HEK293 (cell line): ENCODE data around the gene DUSP14.
A peak's percentile ranks its signal among the peaks of the same experiment; 100 is the strongest.

Source experiments
- GLIS1 ChIP-seq: fragments of 450-650 bp; formaldehyde crosslinking; IDR thresholded peaks from 2 replicates; pipeline ENCODE4 v1.5.1; 2016; ENCODE audit warnings: missing biosample characterization, missing genetic modification characterization
- IKZF3 ChIP-seq: fragments of 450-650 bp; IDR thresholded peaks from 2 replicates; pipeline ENCODE4 v1.5.0; 2018; ENCODE audit warnings: missing biosample characterization, mild to moderate bottlenecking, missing genetic modification characterization, moderate library complexity
- KLF1 ChIP-seq: fragments of 450-650 bp; formaldehyde crosslinking; IDR thresholded peaks from 2 replicates; pipeline ENCODE4 v1.5.1; 2016; ENCODE audit warnings: missing biosample characterization, missing genetic modification characterization
- MEIS1 ChIP-seq: sonication (generic); formaldehyde crosslinking; IDR thresholded peaks from 2 replicates; pipeline ENCODE4 v1.8.1; 2022; ENCODE audit warnings: missing genetic modification reagents, mild to moderate bottlenecking, borderline replicate concordance
- OVOL3 ChIP-seq: fragments of 450-650 bp; formaldehyde crosslinking; IDR thresholded peaks from 2 replicates; pipeline ENCODE4 v1.5.1; 2016; ENCODE audit warnings: missing biosample characterization, missing genetic modification characterization
- PRDM6 ChIP-seq: fragments of 450-650 bp; formaldehyde crosslinking; IDR thresholded peaks from 2 replicates; pipeline ENCODE4 v1.5.1; 2017; ENCODE audit warnings: missing biosample characterization, missing genetic modification characterization
- SCRT1 ChIP-seq: fragments of 450-650 bp; formaldehyde crosslinking; IDR thresholded peaks from 2 replicates; pipeline ENCODE4 v1.5.1; 2016; ENCODE audit warnings: missing biosample characterization, missing genetic modification characterization, borderline replicate concordance
- SCRT2 ChIP-seq: fragments of 450-650 bp; formaldehyde crosslinking; IDR thresholded peaks from 2 replicates; pipeline ENCODE4 v1.5.1; 2016; ENCODE audit warnings: missing biosample characterization, missing genetic modification characterization
- ZBTB6 ChIP-seq: fragments of 450-650 bp; formaldehyde crosslinking; IDR thresholded peaks from 2 replicates; pipeline ENCODE4 v1.5.1; 2017; ENCODE audit warnings: missing biosample characterization, missing genetic modification characterization
- ZBTB7A ChIP-seq: fragments of 450-650 bp; formaldehyde crosslinking; IDR thresholded peaks from 2 replicates; pipeline ENCODE4 v1.5.1; 2016; ENCODE audit warnings: low read depth, missing biosample characterization, missing genetic modification characterization
- ZBTB8A ChIP-seq: fragments of 450-650 bp; formaldehyde crosslinking; IDR thresholded peaks from 2 replicates; pipeline ENCODE4 v1.5.1; 2016; ENCODE audit warnings: missing biosample characterization, missing genetic modification characterization
- ZFHX2 ChIP-seq: fragments of 450-650 bp; formaldehyde crosslinking; conservative IDR thresholded peaks from 2 replicates; pipeline ENCODE4 v1.5.1; 2016; ENCODE audit warnings: missing biosample characterization, missing genetic modification characterization
- ZFP3 ChIP-seq: fragments of 450-650 bp; formaldehyde crosslinking; IDR thresholded peaks from 2 replicates; pipeline ENCODE4 v1.5.1; 2016; ENCODE audit warnings: low read depth, missing biosample characterization, missing genetic modification characterization
- ZNF133 ChIP-seq: fragments of 450-650 bp; formaldehyde crosslinking; IDR thresholded peaks from 2 replicates; pipeline ENCODE4 v1.5.1; 2016; ENCODE audit warnings: missing biosample characterization, missing genetic modification characterization
- ZNF138 ChIP-seq: fragments of 450-650 bp; formaldehyde crosslinking; IDR thresholded peaks from 2 replicates; pipeline ENCODE4 v1.5.1; 2016; ENCODE audit warnings: missing biosample characterization, missing genetic modification characterization, borderline replicate concordance
- ZNF169 ChIP-seq: fragments of 450-650 bp; formaldehyde crosslinking; IDR thresholded peaks from 2 replicates; pipeline ENCODE4 v1.5.1; 2016; ENCODE audit warnings: missing biosample characterization, missing genetic modification characterization
- ZNF202 ChIP-seq: fragments of 450-650 bp; formaldehyde crosslinking; IDR thresholded peaks from 2 replicates; pipeline ENCODE4 v1.5.1; 2016; ENCODE audit warnings: missing biosample characterization, missing genetic modification characterization, borderline replicate concordance
- ZNF274 ChIP-seq, 2 experiments: fragments of 200-500 bp in 1 of 2; fragments of 450-650 bp in 1 of 2; sonication (Bioruptor generic) in 1 of 2; formaldehyde crosslinking in 1 of 2; IDR thresholded peaks; 2 replicates each; pipeline versions ENCODE4 v1.5.1 to v1.6.1; 2014 to 2016; ENCODE audit warnings: borderline replicate concordance in 1 of 2, inconsistent platforms in 1 of 2, low read length in 1 of 2, missing biosample characterization in 1 of 2, missing genetic modification characterization in 1 of 2
- ZNF404 ChIP-seq: fragments of 450-650 bp; formaldehyde crosslinking; IDR thresholded peaks from 2 replicates; pipeline ENCODE4 v1.5.1; 2017; ENCODE audit warnings: missing biosample characterization, missing genetic modification characterization
- ZNF433 ChIP-seq: fragments of 450-650 bp; formaldehyde crosslinking; IDR thresholded peaks from 2 replicates; pipeline ENCODE4 v1.5.1; 2016; ENCODE audit warnings: missing biosample characterization, missing genetic modification characterization, low read depth
- ZNF501 ChIP-seq: fragments of 450-650 bp; formaldehyde crosslinking; IDR thresholded peaks from 2 replicates; pipeline ENCODE4 v1.5.1; 2016; ENCODE audit warnings: missing biosample characterization, missing genetic modification characterization
- ZNF514 ChIP-seq: fragments of 450-650 bp; formaldehyde crosslinking; IDR thresholded peaks from 2 replicates; pipeline ENCODE4 v1.5.1; 2016; ENCODE audit warnings: missing biosample characterization, missing genetic modification characterization
- ZNF548 ChIP-seq: fragments of 450-650 bp; formaldehyde crosslinking; IDR thresholded peaks from 2 replicates; pipeline ENCODE4 v1.5.1; 2016; ENCODE audit warnings: missing biosample characterization, missing genetic modification characterization
- ZNF654 ChIP-seq: fragments of 450-650 bp; formaldehyde crosslinking; IDR thresholded peaks from 2 replicates; pipeline ENCODE4 v1.5.1; 2016; ENCODE audit warnings: low read depth, missing biosample characterization, missing genetic modification characterization
- ZNF707 ChIP-seq: fragments of 450-650 bp; formaldehyde crosslinking; IDR thresholded peaks from 2 replicates; pipeline ENCODE4 v1.5.1; 2016; ENCODE audit warnings: missing biosample characterization, missing genetic modification characterization
- ZNF768 ChIP-seq: fragments of 450-650 bp; formaldehyde crosslinking; IDR thresholded peaks from 2 replicates; pipeline ENCODE4 v1.5.1; 2018; ENCODE audit warnings: missing biosample characterization, mild to moderate bottlenecking, missing genetic modification characterization
- ZNF830 ChIP-seq: fragments of 450-650 bp; IDR thresholded peaks from 2 replicates; pipeline ENCODE4 v1.5.0; 2018; ENCODE audit warnings: missing biosample characterization, missing genetic modification characterization, low read depth, mild to moderate bottlenecking, moderate library complexity
- ZSCAN18 ChIP-seq: fragments of 450-650 bp; formaldehyde crosslinking; IDR thresholded peaks from 2 replicates; pipeline ENCODE4 v1.5.1; 2016; ENCODE audit warnings: missing biosample characterization, missing genetic modification characterization
- TF ChIP-seq, protein P1 (sequence below): fragments of 450-650 bp; formaldehyde crosslinking; IDR thresholded peaks from 2 replicates; pipeline ENCODE4 v1.5.1; 2016; ENCODE audit warnings: missing biosample characterization, missing genetic modification characterization
- TF ChIP-seq, protein P2 (sequence below): fragments of 450-650 bp; formaldehyde crosslinking; IDR thresholded peaks from 2 replicates; pipeline ENCODE4 v1.5.1; 2016; ENCODE audit warnings: missing biosample characterization, missing genetic modification characterization

The DUSP14 gene

GRCh38 chr17:37489197-37490001 lies at the start of gene DUSP14 (continued):
- TF ChIP-seq, protein P1, sequence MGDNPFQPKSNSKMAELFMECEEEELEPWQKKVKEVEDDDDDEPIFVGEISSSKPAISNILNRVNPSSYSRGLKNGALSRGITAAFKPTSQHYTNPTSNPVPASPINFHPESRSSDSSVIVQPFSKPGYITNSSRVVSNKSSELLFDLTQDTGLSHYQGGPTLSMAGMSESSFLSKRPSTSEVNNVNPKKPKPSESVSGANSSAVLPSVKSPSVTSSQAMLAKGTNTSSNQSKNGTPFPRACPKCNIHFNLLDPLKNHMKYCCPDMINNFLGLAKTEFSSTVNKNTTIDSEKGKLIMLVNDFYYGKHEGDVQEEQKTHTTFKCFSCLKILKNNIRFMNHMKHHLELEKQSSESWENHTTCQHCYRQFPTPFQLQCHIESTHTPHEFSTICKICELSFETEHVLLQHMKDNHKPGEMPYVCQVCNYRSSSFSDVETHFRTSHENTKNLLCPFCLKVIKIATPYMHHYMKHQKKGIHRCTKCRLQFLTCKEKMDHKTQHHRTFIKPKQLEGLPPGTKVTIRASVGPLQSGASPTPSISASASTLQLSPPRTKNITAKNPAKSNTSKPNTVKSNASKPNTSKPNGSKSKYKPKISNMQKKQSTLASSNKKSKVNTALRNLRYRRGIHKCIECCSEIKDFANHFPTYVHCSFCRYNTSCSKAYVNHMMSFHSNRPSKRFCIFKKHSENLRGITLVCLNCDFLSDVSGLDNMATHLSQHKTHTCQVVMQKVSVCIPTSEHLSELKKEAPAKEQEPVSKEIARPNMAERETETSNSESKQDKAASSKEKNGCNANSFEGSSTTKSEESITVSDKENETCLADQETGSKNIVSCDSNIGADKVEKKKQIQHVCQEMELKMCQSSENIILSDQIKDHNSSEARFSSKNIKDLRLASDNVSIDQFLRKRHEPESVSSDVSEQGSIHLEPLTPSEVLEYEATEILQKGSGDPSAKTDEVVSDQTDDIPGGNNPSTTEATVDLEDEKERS (tag by site-specific recombination) = no peak
- no peak for TF ChIP-seq IKZF3
- TF ChIP-seq ZNF707 (tag by site-specific recombination) = no peak
- no peak for TF ChIP-seq ZBTB6 (tag by site-specific recombination)
- peak; percentile 20; the same call in 1 of the 2 replicates for TF ChIP-seq ZFHX2
- TF ChIP-seq ZNF514 (tag by site-specific recombination) = no peak
- no peak for TF ChIP-seq ZNF548 (tag by site-specific recombination)
- no peak for TF ChIP-seq ZBTB7A (tag by site-specific recombination)
- TF ChIP-seq ZNF768 (tag by site-specific recombination) = no peak
- TF ChIP-seq ZNF274 (IDR thresholded peaks at IDR 0.05; ENCODE audit: low read length) = no peak
- no peak for TF ChIP-seq ZNF274 (tag by site-specific recombination; IDR thresholded peaks at IDR 0.05; ENCODE audit: borderline replicate concordance)
- TF ChIP-seq ZNF202 (tag by site-specific recombination) = no peak
- no peak for TF ChIP-seq ZNF654 (tag by site-specific recombination)
- TF ChIP-seq ZNF169 (tag by site-specific recombination) = no peak
- no peak for TF ChIP-seq PRDM6 (tag by site-specific recombination)
- TF ChIP-seq OVOL3 (tag by site-specific recombination) = no peak
- TF ChIP-seq ZNF501 (tag by site-specific recombination) = 0 out of 2 replicates have a peak, but pooled peaks have one; percentile 38
- TF ChIP-seq ZNF138 (tag by site-specific recombination) = no peak
- no peak for TF ChIP-seq ZNF133 (tag by site-specific recombination)
- no peak for TF ChIP-seq SCRT1 (tag by site-specific recombination)
- TF ChIP-seq ZNF433 (tag by site-specific recombination) = no peak
- peak; percentile 35; the same call in 1 of the 2 replicates for TF ChIP-seq KLF1
- TF ChIP-seq ZSCAN18 (tag by site-specific recombination) = no peak
- peak; percentile 50 for TF ChIP-seq ZBTB8A
- TF ChIP-seq MEIS1 (CRISPR knock-in tag) = no peak
- no peak for TF ChIP-seq ZNF404 (tag by site-specific recombination)
- no peak for TF ChIP-seq ZNF830
- TF ChIP-seq GLIS1 (tag by site-specific recombination) = peak; percentile 99
- TF ChIP-seq ZFP3 (tag by site-specific recombination) = no peak
- peak; percentile 36; the same call in 1 of the 2 replicates for TF ChIP-seq SCRT2 (tag by site-specific recombination)
- TF ChIP-seq, protein P2, sequence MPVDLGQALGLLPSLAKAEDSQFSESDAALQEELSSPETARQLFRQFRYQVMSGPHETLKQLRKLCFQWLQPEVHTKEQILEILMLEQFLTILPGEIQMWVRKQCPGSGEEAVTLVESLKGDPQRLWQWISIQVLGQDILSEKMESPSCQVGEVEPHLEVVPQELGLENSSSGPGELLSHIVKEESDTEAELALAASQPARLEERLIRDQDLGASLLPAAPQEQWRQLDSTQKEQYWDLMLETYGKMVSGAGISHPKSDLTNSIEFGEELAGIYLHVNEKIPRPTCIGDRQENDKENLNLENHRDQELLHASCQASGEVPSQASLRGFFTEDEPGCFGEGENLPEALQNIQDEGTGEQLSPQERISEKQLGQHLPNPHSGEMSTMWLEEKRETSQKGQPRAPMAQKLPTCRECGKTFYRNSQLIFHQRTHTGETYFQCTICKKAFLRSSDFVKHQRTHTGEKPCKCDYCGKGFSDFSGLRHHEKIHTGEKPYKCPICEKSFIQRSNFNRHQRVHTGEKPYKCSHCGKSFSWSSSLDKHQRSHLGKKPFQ = peak; percentile 76
